Peyer's patch (tissue), 4 donors: ENCODE results near the gene SYNJ1. TPM values are rescaled to one million over a fixed set of nuclear protein-coding genes. Genes with fewer than 3 reads are reported as not detected.

Experiments used
- DNase-seq, 3 donors: peaks; one replicate each; pipeline ENCODE4 v3.0.0-alpha.2; 2017 to 2019
- H3K27ac ChIP-seq, 4 donors: fragments of 200-600 bp; sonication (generic); one replicate each; pipeline ENCODE4 v1.5.1; 2016 to 2019
- H3K27me3 ChIP-seq, 2 donors: fragments of 200-600 bp; sonication (generic); one replicate each; pipeline ENCODE4 v1.5.1; 2019
- H3K36me3 ChIP-seq, 3 donors: fragments of 200-600 bp; sonication (generic); one replicate each; pipeline ENCODE4 v1.5.1; 2016 to 2019
- H3K4me1 ChIP-seq, 4 donors: fragments of 200-600 bp; sonication (generic); one replicate each; pipeline ENCODE4 v1.5.1; 2016 to 2019
- H3K4me3 ChIP-seq, 4 donors: fragments of 200-600 bp; sonication (generic); 1 replicate in 3 of 4; 2 replicates in 1 of 4; pipeline ENCODE4 v1.5.1; 2016 to 2019; ENCODE audit warnings: mild to moderate bottlenecking in 1 of 4
- H3K9me3 ChIP-seq, 4 donors: fragments of 200-600 bp; sonication (generic); one replicate each; pipeline ENCODE4 v1.5.1; 2016 to 2019; ENCODE audit warnings: mild to moderate bottlenecking in 1 of 4
- POLR2A ChIP-seq, 2 donors: fragments of 450-650 bp; IDR thresholded peaks; one replicate each; pipeline ENCODE4 v1.5.1; 2017; ENCODE audit warnings: antibody characterized with exemption in 2 of 2, mild to moderate bottlenecking in 2 of 2, moderate library complexity in 2 of 2
- total RNA-seq, 4 donors: library from RNA; depleted of rRNA; stranded (reverse); fragments of >200 nt; gene quantifications; one replicate each; pipeline ENCODE4 v1.1.0, GENCODE V29; 2016
- TF ChIP-seq, protein P1 (sequence below), 6 experiments: fragments of 450-650 bp in 4 of 6; fragments of 200-600 bp in 2 of 6; sonication (generic) in 1 of 6; IDR thresholded peaks; one replicate each; pipeline ENCODE4 v1.5.1; 2017 to 2019; ENCODE audit warnings: antibody characterized with exemption in 6 of 6, mild to moderate bottlenecking in 3 of 6, moderate library complexity in 1 of 6

The SYNJ1 gene
- total RNA-seq, 4 donors from 2014 or later, result 13.5 to 45.4 (median 16.1) TPM

DNA sequence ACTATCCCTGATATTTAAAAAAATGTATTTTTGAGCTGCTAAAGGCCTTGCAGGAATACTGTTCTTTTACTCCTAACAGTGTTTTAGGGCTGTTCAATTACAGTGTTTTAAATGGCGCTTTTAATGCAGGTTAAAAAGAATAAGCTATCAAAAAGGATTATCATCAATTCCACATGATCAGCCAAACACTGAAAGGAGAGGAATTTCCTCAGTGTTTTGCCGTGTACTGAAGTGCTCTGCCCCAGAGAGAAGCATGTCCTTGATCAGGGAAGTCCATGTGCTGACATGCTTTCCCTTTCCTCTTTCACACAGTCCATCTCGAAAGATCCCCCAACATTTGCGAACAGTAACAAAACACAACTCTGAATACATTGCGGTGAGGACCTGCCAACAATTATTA lies 119.0 kb downstream of the SYNJ1 start:
- Histone ChIP-seq H3K36me3 (peaks cover 0 to 57% (median 0%) of the 10 kb centered on the region in 3 donors), H3K4me1 (peaks cover 0 to 11% (median 6%) of the 10 kb centered on the region in 4 donors), H3K4me3 (no peak overlapping the region), H3K27me3 (no peaks in the 10 kb centered on the region), H3K27ac (no peak overlapping the region), H3K9me3 (no peaks in the 10 kb centered on the region)
- no peak for TF ChIP-seq POLR2A (IDR thresholded peaks at IDR 0.05)
- TF ChIP-seq, protein P1, sequence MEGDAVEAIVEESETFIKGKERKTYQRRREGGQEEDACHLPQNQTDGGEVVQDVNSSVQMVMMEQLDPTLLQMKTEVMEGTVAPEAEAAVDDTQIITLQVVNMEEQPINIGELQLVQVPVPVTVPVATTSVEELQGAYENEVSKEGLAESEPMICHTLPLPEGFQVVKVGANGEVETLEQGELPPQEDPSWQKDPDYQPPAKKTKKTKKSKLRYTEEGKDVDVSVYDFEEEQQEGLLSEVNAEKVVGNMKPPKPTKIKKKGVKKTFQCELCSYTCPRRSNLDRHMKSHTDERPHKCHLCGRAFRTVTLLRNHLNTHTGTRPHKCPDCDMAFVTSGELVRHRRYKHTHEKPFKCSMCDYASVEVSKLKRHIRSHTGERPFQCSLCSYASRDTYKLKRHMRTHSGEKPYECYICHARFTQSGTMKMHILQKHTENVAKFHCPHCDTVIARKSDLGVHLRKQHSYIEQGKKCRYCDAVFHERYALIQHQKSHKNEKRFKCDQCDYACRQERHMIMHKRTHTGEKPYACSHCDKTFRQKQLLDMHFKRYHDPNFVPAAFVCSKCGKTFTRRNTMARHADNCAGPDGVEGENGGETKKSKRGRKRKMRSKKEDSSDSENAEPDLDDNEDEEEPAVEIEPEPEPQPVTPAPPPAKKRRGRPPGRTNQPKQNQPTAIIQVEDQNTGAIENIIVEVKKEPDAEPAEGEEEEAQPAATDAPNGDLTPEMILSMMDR (IDR thresholded peaks at IDR 0.05), result no peak
- DNase-seq, result no peak

DNA sequence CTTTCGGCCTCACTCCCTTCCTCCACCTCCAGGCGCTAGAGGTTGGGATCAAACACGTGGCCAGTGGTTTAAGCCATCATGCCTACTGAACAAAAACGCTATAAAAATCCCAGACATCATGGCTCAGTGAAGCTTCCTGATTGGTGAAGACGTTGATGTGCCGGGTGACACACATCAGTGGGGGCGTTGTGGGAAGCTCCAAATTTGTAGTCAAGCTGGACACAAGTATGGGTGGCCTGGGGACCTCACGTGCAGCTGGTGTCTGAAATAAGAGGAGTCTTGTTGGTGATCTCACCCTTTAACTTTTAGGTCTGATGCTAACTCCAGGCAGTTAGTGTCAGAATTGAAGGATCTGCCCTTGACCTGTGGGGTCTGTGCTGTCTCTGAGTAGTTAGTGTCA lies 122.3 kb downstream of the SYNJ1 start:
- Histone ChIP-seq H3K4me1 (peaks cover 0 to 5% (median 0%) of the 10 kb centered on the region in 4 donors), H3K4me3 (no peak overlapping the region), H3K27ac (no peak overlapping the region), H3K9me3 (no peaks in the 10 kb centered on the region), H3K36me3 (peaks cover 0 to 81% (median 0%) of the 10 kb centered on the region in 3 donors), H3K27me3 (no peaks in the 10 kb centered on the region)
- DNase-seq, result no peak
- TF ChIP-seq, protein P1 (IDR thresholded peaks at IDR 0.05), result no peak
- TF ChIP-seq POLR2A (IDR thresholded peaks at IDR 0.05), result no peak

DNA sequence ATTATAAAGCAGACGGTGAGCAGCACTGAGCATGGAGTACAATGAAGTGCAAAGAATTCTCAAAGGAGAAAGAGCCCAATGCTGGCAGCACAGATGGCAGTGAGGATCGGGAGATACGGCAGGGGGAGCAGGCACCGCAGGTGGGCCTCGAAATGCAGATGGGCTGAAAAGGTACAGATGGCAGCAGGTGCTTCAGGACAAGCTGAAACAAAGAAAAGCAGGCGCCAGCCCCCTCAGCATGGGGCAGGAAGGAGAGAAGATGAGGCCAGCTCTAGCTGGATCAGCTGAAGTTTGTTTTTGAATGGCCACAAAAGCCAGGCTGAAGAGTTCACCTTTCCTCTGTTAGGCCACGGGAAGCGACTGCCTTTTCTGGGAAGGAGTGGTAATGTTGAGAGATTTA lies 123.3 kb downstream of the SYNJ1 start:
- Histone ChIP-seq H3K27ac (no peak overlapping the region), H3K27me3 (no peaks in the 10 kb centered on the region), H3K4me1 (no peaks in the 10 kb centered on the region), H3K4me3 (no peak overlapping the region), H3K9me3 (no peaks in the 10 kb centered on the region), H3K36me3 (peaks cover 0 to 87% (median 0%) of the 10 kb centered on the region in 3 donors)
- no peak for DNase-seq
- TF ChIP-seq, protein P1 (IDR thresholded peaks at IDR 0.05), result no peak
- no peak for TF ChIP-seq POLR2A (IDR thresholded peaks at IDR 0.05)

DNA sequence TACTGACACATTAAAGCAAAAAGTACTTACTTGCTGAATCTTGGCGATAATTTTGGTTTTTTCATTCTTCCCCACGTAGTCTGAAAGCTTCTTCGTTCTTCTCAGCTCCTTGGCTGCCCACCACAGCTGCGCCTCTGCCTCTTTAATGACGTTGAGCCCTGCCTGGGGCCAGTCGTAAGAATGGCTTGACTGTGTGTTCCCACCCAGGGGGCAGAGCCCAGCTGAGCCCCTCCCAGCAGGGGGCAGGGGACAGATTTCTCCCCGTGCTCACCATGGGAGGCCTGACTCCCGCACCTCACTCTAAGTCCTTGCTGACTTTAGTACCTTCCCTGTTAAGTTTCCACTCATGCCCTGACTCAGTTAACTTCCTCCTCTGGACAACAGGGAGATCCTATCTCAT lies 124.7 kb downstream of the SYNJ1 start:
- DNase-seq, result no peak
- peaks cover 0 to 82% (median 0%) of the 10 kb centered on the region in 3 donors for H3K36me3 ChIP-seq
- H3K9me3 ChIP-seq, result no peaks in the 10 kb centered on the region
- TF ChIP-seq, protein P1 (IDR thresholded peaks at IDR 0.05), result no peak
- TF ChIP-seq POLR2A (IDR thresholded peaks at IDR 0.05), result no peak
- no peaks in the 10 kb centered on the region for H3K27me3 ChIP-seq
- no peak overlapping the region for H3K4me3 ChIP-seq
- H3K4me1 ChIP-seq, result no peaks in the 10 kb centered on the region
- H3K27ac ChIP-seq, result no peak overlapping the region

DNA sequence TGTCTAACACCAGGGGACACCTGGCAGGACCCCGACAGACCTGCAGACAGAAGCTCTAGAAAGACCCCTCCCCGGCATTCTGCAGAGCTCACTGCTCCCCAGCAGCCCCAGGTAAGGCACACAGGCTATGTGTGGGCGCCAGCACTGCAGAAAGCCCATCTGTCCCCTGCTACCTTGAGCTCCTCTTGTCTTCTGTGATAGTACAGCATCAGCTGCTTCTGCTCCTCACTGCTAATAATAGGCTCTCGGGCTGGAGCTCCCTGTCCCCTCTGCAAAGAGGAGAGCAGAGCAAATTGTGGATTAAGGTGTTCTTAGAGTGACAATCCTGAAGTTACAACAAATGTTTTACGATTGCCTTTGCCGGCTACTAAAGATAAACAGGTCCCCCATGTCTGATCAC lies 125.7 kb downstream of the SYNJ1 start:
- DNase-seq, result no peak
- no peaks in the 10 kb centered on the region for H3K4me1 ChIP-seq
- no peak for TF ChIP-seq POLR2A (IDR thresholded peaks at IDR 0.05)
- TF ChIP-seq, protein P1 (IDR thresholded peaks at IDR 0.05), result no peak
- no peaks in the 10 kb centered on the region for H3K9me3 ChIP-seq
- no peak overlapping the region for H3K27ac ChIP-seq
- H3K36me3 ChIP-seq, result peaks cover 0 to 77% (median 0%) of the 10 kb centered on the region in 3 donors
- H3K27me3 ChIP-seq, result no peaks in the 10 kb centered on the region
- no peak overlapping the region for H3K4me3 ChIP-seq

DNA sequence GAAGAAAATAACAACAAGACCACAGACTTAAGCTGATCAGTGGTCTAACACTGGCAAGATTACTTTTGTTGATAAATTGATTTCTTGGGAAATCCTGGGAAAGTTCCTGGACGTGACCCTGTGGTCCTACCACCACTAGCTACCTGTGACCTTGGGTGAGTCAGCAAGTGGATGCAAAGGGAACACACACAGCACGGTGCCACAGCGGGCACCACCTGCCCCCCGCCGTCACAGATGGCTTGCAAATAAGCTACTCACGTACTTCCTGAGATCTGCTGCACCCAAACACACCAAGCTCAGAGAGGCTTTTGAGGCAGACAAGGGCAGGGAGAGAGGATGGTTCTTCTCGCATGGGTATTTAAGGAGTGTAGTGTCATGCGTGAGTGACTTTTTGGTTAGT lies 128.3 kb downstream of the SYNJ1 start:
- no peak overlapping the region for H3K4me3 ChIP-seq
- H3K36me3 ChIP-seq, result peaks cover 0 to 52% (median 0%) of the 10 kb centered on the region in 3 donors
- TF ChIP-seq, protein P1 (IDR thresholded peaks at IDR 0.05), result no peak
- TF ChIP-seq POLR2A (IDR thresholded peaks at IDR 0.05), result no peak
- DNase-seq, result no peak
- no peaks in the 10 kb centered on the region for H3K4me1 ChIP-seq
- H3K27me3 ChIP-seq, result no peaks in the 10 kb centered on the region
- no peaks in the 10 kb centered on the region for H3K9me3 ChIP-seq
- no peak overlapping the region for H3K27ac ChIP-seq
